Small intestine (tissue), 7 donors: Measurements from ENCODE around the gene CHI3L2. TPM values are rescaled to one million over a fixed set of nuclear protein-coding genes. Genes with fewer than 3 reads are reported as not detected.

Experiments
- DNase-seq, 2 donors: peaks; one replicate each; pipeline versions ENCODE4 v3.0.0 to v3.0.0-alpha.2; 2013
- FAIRE-seq: peaks from 2 replicates; lab custom pipeline; 2012; peaks lifted over from hg19 to GRCh38; lab: Jason Lieb, UNC
- H3K27ac ChIP-seq, 3 donors: one replicate each; pipeline ENCODE4 v1.5.1; 2013; ENCODE audit warnings: low read length in 2 of 3, mild to moderate bottlenecking in 2 of 3, control low read depth in 1 of 3, inconsistent platforms in 1 of 3, low read depth in 1 of 3, moderate library complexity in 1 of 3
- H3K27me3 ChIP-seq, 3 donors: one replicate each; pipeline ENCODE4 v1.6.1; 2013; ENCODE audit warnings: low read length in 3 of 3, inconsistent platforms in 1 of 3; ENCODE audit not compliant: control insufficient read depth in 3 of 3, insufficient read depth in 3 of 3
- H3K36me3 ChIP-seq, 3 donors: one replicate each; pipeline ENCODE4 v1.6.1; 2013; ENCODE audit warnings: low read length in 3 of 3, inconsistent platforms in 1 of 3, low read depth in 1 of 3, mild to moderate bottlenecking in 1 of 3, moderate library complexity in 1 of 3; ENCODE audit not compliant: control insufficient read depth in 3 of 3, insufficient read depth in 2 of 3
- H3K4me1 ChIP-seq, 3 donors: one replicate each; pipeline ENCODE4 v1.6.1; 2013; ENCODE audit warnings: low read length in 2 of 3, inconsistent platforms in 1 of 3, low read depth in 1 of 3, mild to moderate bottlenecking in 1 of 3, moderate library complexity in 1 of 3; ENCODE audit not compliant: control insufficient read depth in 3 of 3, insufficient read depth in 2 of 3
- H3K4me3 ChIP-seq, 3 donors: one replicate each; pipeline ENCODE4 v1.5.1; 2013; ENCODE audit warnings: low read length in 3 of 3, control low read depth in 1 of 3, inconsistent platforms in 1 of 3, low read depth in 1 of 3, mild to moderate bottlenecking in 1 of 3, moderate library complexity in 1 of 3
- H3K9me3 ChIP-seq, 2 donors: one replicate each; pipeline ENCODE4 v1.6.1; 2013; ENCODE audit warnings: low read depth in 1 of 2, low read length in 1 of 2; ENCODE audit not compliant: control insufficient read depth in 2 of 2, insufficient read depth in 1 of 2
- whole genome bisulfite sequencing, 3 donors: extraction: QIAGEN DNeasy Blood & Tissue Kit; methylation state at CpG; one replicate each; pipeline ENCODE4 v1.1.7; 2013; 5-methylcytosine and 5-hydroxymethylcytosine counted together
- polyA plus RNA-seq, 4 donors: library from polyadenylated mRNA; stranded (reverse) in 3 of 4; unstranded in 1 of 4; fragments of 200-250 nt in 3 of 4; fragments of 120-200 nt in 1 of 4; gene quantifications; one replicate each; pipeline versions ENCODE4 v1.2.1 to v1.2.3, GENCODE V29; 2013
- donor health status: healthy with polysubstance abuse.
- donor health status: control.
- donor health status: control.
- donor health status: Bipolar disorder and iron deficiency.
- donor health status: healthy.

The CHI3L2 gene
- polyA plus RNA-seq, 4 donors = 1.1 to 4.7 (median 1.9) TPM

GRCh38 chr1:111280267-111280666 is 52.8 kb downstream of the CHI3L2 start:
- FAIRE-seq = no peak
- no peaks in the 10 kb centered on the region for H3K4me1 ChIP-seq
- no peak for DNase-seq
- no peaks in the 10 kb centered on the region for H3K36me3 ChIP-seq
- H3K9me3 ChIP-seq = peaks cover 0 to 3% of the 10 kb centered on the region in 2 donors
- H3K4me3 ChIP-seq = no peak overlapping the region
- no peak overlapping the region for H3K27ac ChIP-seq
- H3K27me3 ChIP-seq = no peaks in the 10 kb centered on the region

GRCh38 chr1:111281411-111281810 is 53.9 kb downstream of the CHI3L2 start:
- FAIRE-seq = no peak
- H3K36me3 ChIP-seq = no peaks in the 10 kb centered on the region
- no peaks in the 10 kb centered on the region for H3K4me1 ChIP-seq
- H3K27ac ChIP-seq = no peak overlapping the region
- WGBS, 3 donors = 83 to 87% (median 84%) methylated on average over 5 of the region's 5 CpGs
- no peak overlapping the region for H3K4me3 ChIP-seq
- peaks cover 0 to 3% of the 10 kb centered on the region in 2 donors for H3K9me3 ChIP-seq
- H3K27me3 ChIP-seq = no peaks in the 10 kb centered on the region
- no peak for DNase-seq

GRCh38 chr1:111283838-111284237 is 56.3 kb downstream of the CHI3L2 start:
- Histone ChIP-seq H3K27ac (no peak overlapping the region), H3K36me3 (no peaks in the 10 kb centered on the region), H3K4me3 (no peak overlapping the region), H3K9me3 (peaks cover 0 to 2% of the 10 kb centered on the region in 2 donors), H3K4me1 (no peaks in the 10 kb centered on the region), H3K27me3 (no peaks in the 10 kb centered on the region)
- FAIRE-seq = no peak
- DNase-seq = no peak

- WGBS, 3 donors = 51 to 65% (median 51%) methylated on average over 2 of the region's 2 CpGs
- no peaks in the 10 kb centered on the region for H3K4me1 ChIP-seq
- no peaks in the 10 kb centered on the region for H3K27me3 ChIP-seq
- FAIRE-seq (no peak), DNase-seq (no peak)
- no peak overlapping the region for H3K4me3 ChIP-seq
- H3K27ac ChIP-seq = no peak overlapping the region
- H3K9me3 ChIP-seq = no peaks in the 10 kb centered on the region
- H3K36me3 ChIP-seq = no peaks in the 10 kb centered on the region
These were observed 58.4 kb downstream of the CHI3L2 start for GRCh38 chr1:111285879-111286278.

GRCh38 chr1:111286912-111287311 is 59.4 kb downstream of the CHI3L2 start:
- H3K4me3 ChIP-seq = no peak overlapping the region
- DNase-seq (no peak), FAIRE-seq (no peak)
- WGBS, 3 donors = 0 to 23% (median 7%) methylated on average over 1 of the region's 1 CpG
- no peaks in the 10 kb centered on the region for H3K4me1 ChIP-seq
- no peaks in the 10 kb centered on the region for H3K36me3 ChIP-seq
- H3K27ac ChIP-seq = no peak overlapping the region
- H3K9me3 ChIP-seq = no peaks in the 10 kb centered on the region
- no peaks in the 10 kb centered on the region for H3K27me3 ChIP-seq

- DNase-seq (no peak), FAIRE-seq (no peak)
- no peaks in the 10 kb centered on the region for H3K9me3 ChIP-seq
- no peaks in the 10 kb centered on the region for H3K36me3 ChIP-seq
- H3K4me3 ChIP-seq = no peak overlapping the region
- no peaks in the 10 kb centered on the region for H3K4me1 ChIP-seq
- no peaks in the 10 kb centered on the region for H3K27me3 ChIP-seq
- H3K27ac ChIP-seq = no peak overlapping the region
- 51 to 56% (median 52%) methylated on average over 5 of the region's 5 CpGs for WGBS, 3 donors
These were observed 61.9 kb downstream of the CHI3L2 start for GRCh38 chr1:111289371-111289770.

- H3K36me3 ChIP-seq = no peaks in the 10 kb centered on the region
- 52 to 76% (median 54%) methylated on average over 3 of the region's 3 CpGs for WGBS, 3 donors
- H3K4me1 ChIP-seq = no peaks in the 10 kb centered on the region
- H3K27ac ChIP-seq = no peak overlapping the region
- no peaks in the 10 kb centered on the region for H3K27me3 ChIP-seq
- H3K9me3 ChIP-seq = no peaks in the 10 kb centered on the region
- DNase-seq = no peak
- no peak overlapping the region for H3K4me3 ChIP-seq
- no peak for FAIRE-seq
These were observed 62.6 kb downstream of the CHI3L2 start for GRCh38 chr1:111290104-111290503.

GRCh38 chr1:111290630-111291029 is 63.1 kb downstream of the CHI3L2 start, which contains the start of gene CHIA:
TSS of gene CHIA (plus strand) at chr1:111290851. CDS start at chr1:111310468, 19,617 bp downstream.
- Histone ChIP-seq H3K27me3 (no peaks in the 10 kb centered on the region), H3K36me3 (no peaks in the 10 kb centered on the region), H3K4me1 (no peaks in the 10 kb centered on the region), H3K4me3 (no peak within 1 kb of the TSS), H3K9me3 (no peaks in the 10 kb centered on the region), H3K27ac (no peak within 1 kb of the TSS)
- WGBS, 3 donors = 30 to 55% (median 38%) methylated on average over 7 of the region's 7 CpGs
- no peak for DNase-seq
- no peak for FAIRE-seq
